Medulla oblongata (tissue), 1 donor: ENCODE data around the gene RELB.
"Not testable (repeated sequence)": the region's sequence is repeated elsewhere in the genome, so short reads cannot be mapped to it uniquely, and the experiment has no call there.

Experiments used
- DNase-seq: peaks from one replicate; pipeline ENCODE4 v3.0.0-alpha.2; 2015; ENCODE audit errors: extremely low spot score

RELB gene

GRCh38 chr19:44987148-44987675, 14.1 kb upstream of the RELB start:
- no peak for DNase-seq

DNA sequence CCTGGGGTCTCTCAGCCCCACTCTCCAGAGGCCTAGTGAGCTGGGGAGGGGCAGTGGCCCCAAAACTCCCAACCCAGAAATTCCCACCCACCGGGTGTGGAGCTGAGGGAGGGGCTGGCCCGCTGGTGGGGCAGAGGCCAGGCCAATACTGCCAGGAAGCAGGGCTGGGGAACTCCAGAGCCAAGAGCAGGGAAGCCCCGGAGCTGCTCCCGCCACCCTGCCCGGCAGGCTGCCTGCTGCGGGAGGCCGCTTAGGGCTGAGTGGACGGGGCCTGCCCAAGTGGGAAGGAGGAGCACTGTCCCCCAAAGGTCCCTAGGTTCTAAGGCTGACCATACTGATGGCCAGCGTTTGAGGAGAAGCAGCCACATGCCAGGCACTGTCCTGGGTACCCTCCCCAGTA, 13.0 kb upstream of the RELB start:
- DNase-seq = no peak

GRCh38 chr19:44988896-44989556, 12.2 kb upstream of the RELB start:
- DNase-seq = peak; percentile 69

GRCh38 chr19:44990459-44990858, 10.8 kb upstream of the RELB start:
- no peak for DNase-seq

- no peak for DNase-seq
Measured at GRCh38 chr19:44990966-44991365, 10.3 kb upstream of the RELB start.

GRCh38 chr19:44992336-44993163, 8.7 kb upstream of the RELB start:
- DNase-seq = no peak

GRCh38 chr19:44993526-44993925, 7.7 kb upstream of the RELB start:
- no peak for DNase-seq

DNA sequence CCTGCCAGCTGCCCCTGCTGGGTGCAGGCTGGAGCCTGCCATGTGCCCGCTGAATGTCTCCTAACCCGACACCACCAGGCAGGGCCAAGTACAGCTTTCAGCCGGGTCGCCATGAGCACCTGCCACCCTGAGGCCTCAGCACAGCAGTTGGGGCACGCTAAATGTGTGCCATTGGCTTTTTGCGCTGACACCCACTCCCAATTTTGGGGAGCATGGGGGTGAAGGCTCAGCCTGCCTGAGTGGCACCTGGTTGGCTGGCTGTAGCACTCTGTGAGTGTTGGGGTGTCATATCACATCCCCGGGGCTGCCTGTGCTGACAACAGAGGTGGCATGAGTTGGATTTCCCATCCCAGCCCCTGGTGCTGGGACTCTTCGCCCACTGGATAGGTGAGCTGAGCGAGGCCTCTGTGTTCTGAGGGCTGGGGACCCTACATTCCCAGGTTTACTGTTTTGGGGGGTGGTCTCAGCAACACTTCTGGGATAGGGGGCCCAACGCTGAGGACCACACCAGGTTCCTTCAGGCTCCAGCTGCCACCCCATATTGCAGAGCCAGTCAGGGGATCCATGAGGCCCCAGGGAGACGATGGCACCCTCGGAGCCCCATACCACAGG, 7.2 kb upstream of the RELB start:
- DNase-seq = no peak

- DNase-seq = no peak
Measured at GRCh38 chr19:44998025-44998424, 3.2 kb upstream of the RELB start.

DNA sequence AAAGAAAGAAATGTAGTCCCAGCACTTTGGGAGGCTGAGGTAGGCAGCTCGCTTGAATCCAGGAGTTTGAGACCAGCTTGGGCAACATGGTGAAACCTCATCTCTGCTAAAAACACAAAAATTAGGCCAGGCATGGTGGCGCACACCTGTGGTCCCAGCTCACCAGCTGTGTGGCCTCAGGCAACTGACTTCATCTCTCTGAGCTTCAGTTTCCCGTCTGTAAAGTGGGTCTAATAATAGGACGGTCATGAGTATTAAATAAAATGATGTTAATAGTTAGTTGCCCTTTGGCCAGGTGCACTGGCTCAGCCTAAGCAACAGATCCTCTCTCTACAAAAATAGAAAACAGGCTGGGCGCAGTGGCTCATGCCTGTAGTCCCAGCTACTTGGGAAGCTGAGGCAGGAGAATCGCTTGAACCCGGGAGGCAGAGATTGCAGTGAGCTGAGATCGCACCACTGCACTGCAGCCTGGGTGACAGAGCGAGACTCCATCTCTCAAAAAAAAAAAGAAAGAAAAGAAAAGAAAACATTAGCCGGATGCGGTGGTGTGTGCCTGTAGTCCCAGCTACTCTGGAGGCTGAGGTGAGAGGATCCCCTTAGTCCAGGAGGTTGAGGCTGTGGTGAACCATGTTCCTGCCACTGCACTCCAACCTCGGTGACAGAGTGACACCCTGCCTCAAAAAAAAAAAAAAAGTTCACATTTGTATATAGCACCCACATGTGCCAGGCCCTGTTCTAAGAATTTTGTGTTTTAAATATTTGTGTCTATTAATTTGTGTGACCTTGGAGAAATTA, 1.9 kb upstream of the RELB start:
- not testable (repeated sequence) for DNase-seq

DNA sequence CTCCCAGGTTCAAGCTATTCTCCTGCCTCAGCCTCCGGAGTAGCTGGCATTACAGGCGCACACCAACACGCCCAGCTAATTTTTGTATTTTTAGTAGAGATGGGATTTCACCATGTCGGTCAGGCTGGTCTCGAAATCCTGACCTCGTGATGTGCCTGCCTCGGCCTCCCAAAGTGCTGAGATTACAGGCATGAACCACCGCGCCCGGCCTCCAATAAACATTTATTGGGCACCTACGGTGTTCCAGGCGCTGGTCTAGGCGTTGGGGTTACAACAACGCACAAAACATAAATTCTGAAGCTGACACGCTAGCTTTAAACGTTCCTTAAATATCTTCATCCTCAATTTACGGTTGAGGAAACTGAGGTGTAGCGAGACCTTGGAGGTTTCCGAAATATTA, 599 bp upstream of the RELB start:
- DNase-seq = not testable (repeated sequence)

- DNase-seq = no peak
Measured at GRCh38 chr19:45003485-45003884, 2.2 kb downstream of the RELB start.

- DNase-seq = no peak
Measured at GRCh38 chr19:45005787-45006186, 4.5 kb downstream of the RELB start.

GRCh38 chr19:45008552-45008951, 7.3 kb downstream of the RELB start:
- no peak for DNase-seq

- DNase-seq = no peak
Measured at GRCh38 chr19:45009625-45010255, 8.5 kb downstream of the RELB start.

GRCh38 chr19:45010306-45010705, 9.0 kb downstream of the RELB start:
- DNase-seq = no peak

GRCh38 chr19:45011959-45012358, 10.7 kb downstream of the RELB start:
- DNase-seq = no peak

DNA sequence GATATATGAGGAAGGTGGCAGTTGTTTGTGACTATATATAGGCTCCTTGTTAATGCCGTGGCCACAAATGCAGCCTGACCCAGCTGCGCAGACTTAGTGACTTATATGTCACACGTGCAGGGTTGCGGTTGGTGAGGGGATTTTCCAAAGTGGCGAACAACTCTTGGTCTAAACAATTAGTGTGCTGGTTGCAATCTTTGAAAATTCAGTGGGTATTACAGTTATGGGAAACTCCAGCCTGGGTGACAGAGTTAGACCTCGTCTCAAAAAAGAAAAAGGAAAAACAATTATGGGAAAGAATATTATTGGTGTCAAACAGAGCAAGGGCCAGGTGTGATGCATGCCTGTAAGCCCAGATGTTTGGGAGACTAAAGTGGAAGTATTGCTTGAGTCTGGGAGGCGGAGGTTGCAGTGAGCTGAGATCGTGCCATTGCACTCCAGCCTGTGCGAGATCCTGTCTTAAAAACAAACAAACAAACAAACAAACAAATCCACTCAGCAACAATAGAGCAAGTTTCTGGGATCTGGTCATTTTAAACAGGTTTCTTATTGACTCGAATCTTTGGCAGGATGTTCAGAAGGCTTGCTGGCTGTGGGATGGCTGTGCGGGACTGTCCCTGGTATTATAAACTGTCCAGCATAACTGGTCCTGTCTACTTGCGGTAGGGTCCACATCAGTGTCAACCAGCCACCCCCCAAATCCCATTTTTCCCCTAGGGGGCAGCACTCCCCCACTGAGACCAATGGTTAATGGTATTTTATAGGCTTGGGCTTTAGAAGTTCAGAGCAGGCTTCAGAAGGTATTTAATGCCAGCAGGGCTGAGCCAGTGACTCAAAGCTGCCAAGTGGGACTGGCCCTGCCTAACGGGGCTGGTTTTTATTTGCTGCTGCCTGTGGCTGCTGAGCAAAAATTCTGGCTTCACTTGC, 15.4 kb downstream of the RELB start:
- DNase-seq = peak; percentile 89

GRCh38 chr19:45019187-45019586, 17.9 kb downstream of the RELB start:
- no peak for DNase-seq

DNA sequence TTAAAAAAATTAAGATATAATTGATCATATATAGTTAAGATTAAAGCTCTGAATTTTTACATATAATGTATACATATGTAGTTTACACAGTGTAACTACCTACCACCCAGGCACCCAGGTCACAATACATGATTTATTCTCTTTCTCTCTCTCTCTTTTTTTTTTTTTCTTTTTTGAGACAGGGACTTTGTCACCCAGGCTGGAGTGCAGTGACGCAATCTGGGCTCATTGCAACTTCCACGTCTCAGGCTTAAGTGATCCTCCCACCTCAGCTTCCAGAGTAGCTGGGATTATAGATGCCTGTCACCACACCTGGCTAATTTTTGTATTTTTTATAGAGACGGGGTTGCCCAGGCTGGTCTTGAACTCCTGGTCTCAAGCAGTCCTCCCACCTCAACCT, 18.8 kb downstream of the RELB start:
- no peak for DNase-seq
